ENCODE results near the gene DBH.
A peak's percentile ranks its signal among the peaks of the same experiment; 100 is the strongest.

DNA sequence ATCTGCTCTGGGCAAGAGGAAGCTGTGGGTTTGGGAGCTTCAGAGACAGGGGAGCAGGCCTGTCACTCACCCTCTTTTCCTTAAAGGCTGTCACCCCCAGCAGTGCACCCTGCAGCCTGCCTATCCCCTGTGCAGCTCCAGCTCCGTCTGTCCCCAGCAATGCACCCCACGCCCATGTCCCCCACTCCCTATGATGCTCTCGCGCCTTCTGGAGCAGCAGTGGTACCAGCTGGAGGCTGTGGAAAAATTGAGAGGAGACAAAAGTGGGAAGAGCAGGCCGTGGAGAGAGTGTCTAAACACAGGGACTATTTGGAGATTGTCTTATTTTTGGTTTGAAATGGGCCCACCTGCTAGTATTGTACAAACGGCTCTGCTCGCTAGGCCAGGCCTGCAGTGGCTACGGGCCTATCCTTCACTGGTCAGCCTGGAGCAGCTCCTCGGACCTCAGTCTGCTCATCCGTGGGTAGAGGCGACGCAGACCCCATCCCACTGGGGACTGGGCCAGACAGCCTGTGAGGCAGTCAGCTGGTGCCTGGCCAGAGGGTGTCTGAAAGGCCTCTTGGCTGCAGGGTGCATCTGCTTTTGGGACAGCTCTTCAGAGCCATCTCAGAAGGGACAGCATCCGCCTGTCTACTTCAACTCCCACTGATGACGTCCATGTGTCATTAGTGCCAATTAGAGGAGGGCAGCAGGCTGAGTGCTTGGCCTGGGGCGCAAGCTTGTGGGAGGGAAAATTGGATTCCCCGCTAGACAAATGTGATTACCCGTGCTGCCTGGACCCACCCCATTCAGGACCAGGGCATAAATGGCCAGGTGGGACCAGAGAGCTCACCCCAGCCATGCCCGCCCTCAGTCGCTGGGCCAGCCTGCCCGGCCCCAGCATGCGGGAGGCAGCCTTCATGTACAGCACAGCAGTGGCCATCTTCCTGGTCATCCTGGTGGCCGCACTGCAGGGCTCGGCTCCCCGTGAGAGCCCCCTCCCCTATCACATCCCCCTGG, at the start of gene DBH:
- TF ChIP-seq ZFP3 (CRISPR knock-in tag; IDR thresholded peaks at IDR 0.05): no peak
- no peak for TF ChIP-seq CSDC2 (CRISPR knock-in tag; IDR thresholded peaks at IDR 0.05)
- TF ChIP-seq, protein P1, sequence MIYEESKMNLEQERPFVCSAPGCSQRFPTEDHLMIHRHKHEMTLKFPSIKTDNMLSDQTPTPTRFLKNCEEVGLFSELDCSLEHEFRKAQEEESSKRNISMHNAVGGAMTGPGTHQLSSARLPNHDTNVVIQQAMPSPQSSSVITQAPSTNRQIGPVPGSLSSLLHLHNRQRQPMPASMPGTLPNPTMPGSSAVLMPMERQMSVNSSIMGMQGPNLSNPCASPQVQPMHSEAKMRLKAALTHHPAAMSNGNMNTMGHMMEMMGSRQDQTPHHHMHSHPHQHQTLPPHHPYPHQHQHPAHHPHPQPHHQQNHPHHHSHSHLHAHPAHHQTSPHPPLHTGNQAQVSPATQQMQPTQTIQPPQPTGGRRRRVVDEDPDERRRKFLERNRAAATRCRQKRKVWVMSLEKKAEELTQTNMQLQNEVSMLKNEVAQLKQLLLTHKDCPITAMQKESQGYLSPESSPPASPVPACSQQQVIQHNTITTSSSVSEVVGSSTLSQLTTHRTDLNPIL (CRISPR knock-in tag; IDR thresholded peaks at IDR 0.05; ENCODE audit: low read depth): no peak
- no peak for TF ChIP-seq ZNF565 (CRISPR knock-in tag; conservative IDR thresholded peaks at IDR 0.05; ENCODE audit: low read depth)
- no peak for TF ChIP-seq ARNTL (CRISPR knock-in tag; IDR thresholded peaks at IDR 0.05; ENCODE audit: borderline replicate concordance, low read depth)
- no peak for TF ChIP-seq ZC3H10 (CRISPR knock-in tag; IDR thresholded peaks at IDR 0.05)
- TF ChIP-seq ISL1 (CRISPR knock-in tag; IDR thresholded peaks at IDR 0.05): no peak
- TF ChIP-seq, protein P2, sequence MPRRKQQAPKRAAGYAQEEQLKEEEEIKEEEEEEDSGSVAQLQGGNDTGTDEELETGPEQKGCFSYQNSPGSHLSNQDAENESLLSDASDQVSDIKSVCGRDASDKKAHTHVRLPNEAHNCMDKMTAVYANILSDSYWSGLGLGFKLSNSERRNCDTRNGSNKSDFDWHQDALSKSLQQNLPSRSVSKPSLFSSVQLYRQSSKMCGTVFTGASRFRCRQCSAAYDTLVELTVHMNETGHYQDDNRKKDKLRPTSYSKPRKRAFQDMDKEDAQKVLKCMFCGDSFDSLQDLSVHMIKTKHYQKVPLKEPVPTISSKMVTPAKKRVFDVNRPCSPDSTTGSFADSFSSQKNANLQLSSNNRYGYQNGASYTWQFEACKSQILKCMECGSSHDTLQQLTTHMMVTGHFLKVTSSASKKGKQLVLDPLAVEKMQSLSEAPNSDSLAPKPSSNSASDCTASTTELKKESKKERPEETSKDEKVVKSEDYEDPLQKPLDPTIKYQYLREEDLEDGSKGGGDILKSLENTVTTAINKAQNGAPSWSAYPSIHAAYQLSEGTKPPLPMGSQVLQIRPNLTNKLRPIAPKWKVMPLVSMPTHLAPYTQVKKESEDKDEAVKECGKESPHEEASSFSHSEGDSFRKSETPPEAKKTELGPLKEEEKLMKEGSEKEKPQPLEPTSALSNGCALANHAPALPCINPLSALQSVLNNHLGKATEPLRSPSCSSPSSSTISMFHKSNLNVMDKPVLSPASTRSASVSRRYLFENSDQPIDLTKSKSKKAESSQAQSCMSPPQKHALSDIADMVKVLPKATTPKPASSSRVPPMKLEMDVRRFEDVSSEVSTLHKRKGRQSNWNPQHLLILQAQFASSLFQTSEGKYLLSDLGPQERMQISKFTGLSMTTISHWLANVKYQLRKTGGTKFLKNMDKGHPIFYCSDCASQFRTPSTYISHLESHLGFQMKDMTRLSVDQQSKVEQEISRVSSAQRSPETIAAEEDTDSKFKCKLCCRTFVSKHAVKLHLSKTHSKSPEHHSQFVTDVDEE (CRISPR knock-in tag; IDR thresholded peaks at IDR 0.05): peak; percentile 98

Measured in SK-N-SH treated with all-trans-retinoic acid at 6 μM for 48 hours (cell line).